Lower lobe of right lung (tissue), 2 donors: ENCODE data around the gene CEP72. TPM values are rescaled to one million over a fixed set of nuclear protein-coding genes. Genes with fewer than 3 reads are reported as not detected.

ENCODE experiments used
- ATAC-seq, 2 donors: fragments of 200-7000 bp; cut with Tn5 transposase; one replicate each; pipeline ENCODE4 v1.9.1; 2020 to 2022; ENCODE audit warnings: mild to moderate bottlenecking in 2 of 2, moderate library complexity in 2 of 2
- DNase-seq: peaks from one replicate; pipeline ENCODE4 v3.0.0-alpha.2; 2020
- H3K27ac ChIP-seq: fragments of 200-600 bp; one replicate; pipeline ENCODE4 v1.8.0; 2022
- H3K27me3 ChIP-seq: fragments of 200-600 bp; one replicate; pipeline ENCODE4 v1.8.0; 2022; ENCODE audit warnings: low read depth
- H3K36me3 ChIP-seq: fragments of 200-600 bp; one replicate; pipeline ENCODE4 v1.8.0; 2022; ENCODE audit warnings: mild to moderate bottlenecking
- H3K4me1 ChIP-seq: fragments of 200-600 bp; one replicate; pipeline ENCODE4 v1.8.0; 2022
- H3K4me3 ChIP-seq: fragments of 200-600 bp; one replicate; pipeline ENCODE4 v1.8.0; 2022; ENCODE audit warnings: mild to moderate bottlenecking
- H3K9me3 ChIP-seq: fragments of 200-600 bp; one replicate; pipeline ENCODE4 v1.8.0; 2022
- intact Hi-C: fragments of 100-400 bp; cut with DNase I; formaldehyde crosslinking; loops from one replicate; pipeline ENCODE4 v1.11.0; 2022
- total RNA-seq: library from RNA; stranded (reverse); fragmentation: NEBNext Ultra II Directional; extraction: Animal tissue kit (Norgen Biotek cat#: 25700); gene quantifications from one replicate; pipeline ENCODE4 v1.2.1, GENCODE V29; 2021
- TF ChIP-seq, protein P1 (sequence below): fragments of 200-600 bp; IDR thresholded peaks from one replicate; pipeline ENCODE4 v1.8.0; 2022; ENCODE audit warnings: antibody characterized with exemption, mild to moderate bottlenecking
- donor health status: DM: no; HTN: yes; CAD: no; lungs with severe emphysema.

The CEP72 gene
- total RNA-seq, 1 donor from 2014 or later = 10.6 TPM

DNA sequence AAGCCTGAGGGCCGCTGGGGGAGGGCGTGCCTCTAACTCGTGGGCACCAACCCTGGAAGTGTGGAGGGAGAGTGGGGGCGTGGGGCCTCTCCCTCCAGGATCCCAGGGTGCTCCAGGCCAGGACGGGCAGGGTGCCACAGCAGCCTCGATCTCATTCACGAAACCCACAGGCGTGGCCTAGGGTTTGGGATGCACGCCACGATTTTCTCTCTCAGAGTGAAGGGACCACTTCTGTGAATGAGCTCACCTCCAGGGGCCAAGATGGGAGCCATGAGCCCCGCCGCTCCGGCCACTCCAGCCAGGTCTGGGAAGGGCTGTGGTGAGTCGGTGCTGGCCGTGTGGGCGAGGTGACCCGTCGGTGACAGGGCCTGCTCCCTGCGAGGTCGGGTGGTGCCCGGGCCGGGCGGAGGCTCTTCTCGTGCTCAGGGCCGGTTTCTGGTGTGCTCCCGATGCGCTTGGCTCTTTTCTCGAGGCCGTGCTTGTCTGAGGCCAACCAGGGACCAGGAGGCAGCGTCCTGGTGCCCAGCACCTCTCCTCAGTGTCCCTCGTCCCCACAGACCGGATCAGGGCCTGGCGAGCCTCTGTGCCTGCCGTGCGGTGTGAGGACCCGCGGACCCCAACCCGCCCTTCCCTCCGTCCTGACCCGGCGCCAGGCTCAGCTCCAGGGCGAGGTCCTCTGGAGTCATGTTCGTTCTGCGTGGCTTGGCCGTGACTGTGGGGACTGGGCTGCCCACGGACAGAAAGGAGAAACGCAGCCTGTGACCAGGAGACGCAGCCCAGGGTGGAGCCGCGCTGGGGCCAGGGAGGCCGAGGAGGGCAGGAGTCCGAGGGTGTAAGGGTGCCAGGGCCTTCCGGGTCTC lies 50.0 kb downstream of the CEP72 start:
- peaks cover 59% of the 10 kb centered on the region for H3K36me3 ChIP-seq
- intact Hi-C loops = no loop called here
- ATAC-seq (no peak), DNase-seq (peak; percentile 39)
- H3K9me3 ChIP-seq = no peaks in the 10 kb centered on the region
- H3K4me1 ChIP-seq = no peaks in the 10 kb centered on the region
- no peaks in the 10 kb centered on the region for H3K27me3 ChIP-seq
- TF ChIP-seq, protein P1, sequence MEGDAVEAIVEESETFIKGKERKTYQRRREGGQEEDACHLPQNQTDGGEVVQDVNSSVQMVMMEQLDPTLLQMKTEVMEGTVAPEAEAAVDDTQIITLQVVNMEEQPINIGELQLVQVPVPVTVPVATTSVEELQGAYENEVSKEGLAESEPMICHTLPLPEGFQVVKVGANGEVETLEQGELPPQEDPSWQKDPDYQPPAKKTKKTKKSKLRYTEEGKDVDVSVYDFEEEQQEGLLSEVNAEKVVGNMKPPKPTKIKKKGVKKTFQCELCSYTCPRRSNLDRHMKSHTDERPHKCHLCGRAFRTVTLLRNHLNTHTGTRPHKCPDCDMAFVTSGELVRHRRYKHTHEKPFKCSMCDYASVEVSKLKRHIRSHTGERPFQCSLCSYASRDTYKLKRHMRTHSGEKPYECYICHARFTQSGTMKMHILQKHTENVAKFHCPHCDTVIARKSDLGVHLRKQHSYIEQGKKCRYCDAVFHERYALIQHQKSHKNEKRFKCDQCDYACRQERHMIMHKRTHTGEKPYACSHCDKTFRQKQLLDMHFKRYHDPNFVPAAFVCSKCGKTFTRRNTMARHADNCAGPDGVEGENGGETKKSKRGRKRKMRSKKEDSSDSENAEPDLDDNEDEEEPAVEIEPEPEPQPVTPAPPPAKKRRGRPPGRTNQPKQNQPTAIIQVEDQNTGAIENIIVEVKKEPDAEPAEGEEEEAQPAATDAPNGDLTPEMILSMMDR = no peak
- H3K27ac ChIP-seq = no peak overlapping the region
- no peak overlapping the region for H3K4me3 ChIP-seq

DNA sequence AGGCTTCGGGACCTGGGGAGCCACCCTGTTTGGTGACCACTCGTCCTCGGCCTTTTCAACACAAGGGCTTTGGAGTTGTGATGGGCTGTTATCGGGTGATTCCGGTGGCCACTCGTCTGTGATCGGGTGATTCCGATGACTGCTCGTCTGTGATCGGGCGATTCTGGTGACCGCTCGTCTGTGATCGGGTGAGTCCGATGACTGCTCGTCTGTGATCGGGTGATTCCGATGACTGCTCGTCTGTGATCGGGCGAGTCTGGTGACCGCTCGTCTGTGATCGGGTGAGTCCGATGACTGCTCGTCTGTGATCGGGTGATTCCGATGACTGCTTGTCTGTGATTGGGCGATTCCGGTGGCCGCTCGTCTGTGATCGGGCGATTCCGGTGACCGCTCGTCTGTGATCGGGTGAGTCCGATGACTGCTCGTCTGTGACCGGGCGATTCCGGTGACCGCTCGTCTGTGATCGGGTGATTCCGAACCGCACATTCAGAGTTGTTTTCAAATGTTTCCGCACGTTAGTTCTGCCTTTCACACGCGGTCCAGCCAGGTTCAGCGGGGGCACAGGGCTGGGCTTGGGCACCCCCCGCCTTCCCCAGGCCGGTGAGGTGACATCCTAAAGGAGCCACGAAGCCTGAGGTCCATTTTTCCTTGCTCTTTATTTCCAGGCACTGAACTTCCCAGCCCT lies 50.8 kb downstream of the CEP72 start:
- H3K9me3 ChIP-seq = no peaks in the 10 kb centered on the region
- H3K4me1 ChIP-seq = no peaks in the 10 kb centered on the region
- H3K27ac ChIP-seq = no peak overlapping the region
- no peaks in the 10 kb centered on the region for H3K27me3 ChIP-seq
- no peak overlapping the region for H3K4me3 ChIP-seq
- DNase-seq = peak; percentile 38
- TF ChIP-seq, protein P1 = no peak
- H3K36me3 ChIP-seq = peaks cover 62% of the 10 kb centered on the region
- ATAC-seq = no peak
- intact Hi-C loops = no loop called here

DNA sequence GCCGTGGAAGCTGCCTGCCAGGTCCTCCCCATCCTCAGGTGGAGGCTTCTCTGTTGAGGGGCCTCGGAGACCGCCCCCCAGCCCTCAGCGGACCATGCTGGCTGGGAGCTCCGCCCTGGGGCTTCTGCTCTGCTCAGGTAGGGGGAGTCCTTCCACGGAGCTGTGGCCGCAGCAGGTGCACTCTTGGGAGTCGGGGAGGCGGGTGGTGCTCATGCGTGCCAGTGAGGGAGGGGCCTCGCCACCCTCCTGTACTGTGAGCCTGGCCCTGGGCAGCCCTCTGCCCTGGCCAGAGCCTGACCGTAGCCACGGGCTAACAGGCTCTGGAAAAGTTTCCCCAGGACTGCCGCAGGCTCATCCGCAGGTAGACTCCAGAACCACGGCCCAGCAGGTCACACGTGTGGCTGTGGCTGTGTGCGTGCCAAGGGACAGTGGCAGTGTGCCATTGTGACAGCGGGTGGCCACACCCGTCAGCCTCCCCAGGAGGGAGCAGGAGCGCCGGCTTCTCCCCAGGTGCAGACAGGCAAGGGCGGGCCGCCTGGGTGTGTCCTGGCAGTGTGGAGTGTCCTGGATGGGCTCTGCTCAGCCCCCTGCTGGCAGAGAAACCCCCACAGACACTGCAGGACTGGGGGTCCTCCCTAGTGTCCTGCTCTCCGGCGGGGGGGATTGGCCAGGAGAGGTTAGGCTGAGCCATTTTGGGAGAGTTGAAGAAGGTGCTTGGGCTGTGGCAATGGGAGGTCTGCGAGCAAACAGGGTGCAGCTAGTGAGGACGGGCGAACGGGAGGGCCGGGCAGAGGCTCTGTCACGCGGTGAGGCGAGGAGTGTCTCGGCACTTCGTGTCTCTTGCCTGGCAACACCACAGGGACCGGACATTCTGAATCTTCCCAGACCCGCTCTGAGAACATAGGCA lies 51.5 kb downstream of the CEP72 start:
- H3K4me1 ChIP-seq = no peaks in the 10 kb centered on the region
- no peaks in the 10 kb centered on the region for H3K27me3 ChIP-seq
- TF ChIP-seq, protein P1 = no peak
- no peak overlapping the region for H3K27ac ChIP-seq
- intact Hi-C loops = no loop called here
- DNase-seq = peak; percentile 47
- peaks cover 59% of the 10 kb centered on the region for H3K36me3 ChIP-seq
- ATAC-seq = peak; percentile 13 to 15
- no peaks in the 10 kb centered on the region for H3K9me3 ChIP-seq
- no peak overlapping the region for H3K4me3 ChIP-seq

- DNase-seq (peak; percentile 47), ATAC-seq (no peak)
- Histone ChIP-seq H3K36me3 (peaks cover 58% of the 10 kb centered on the region), H3K4me1 (no peaks in the 10 kb centered on the region), H3K27me3 (no peaks in the 10 kb centered on the region), H3K9me3 (no peaks in the 10 kb centered on the region), H3K4me3 (no peak overlapping the region), H3K27ac (no peak overlapping the region)
- TF ChIP-seq, protein P1 = no peak
- intact Hi-C loops = no loop called here
These were observed 52.3 kb downstream of the CEP72 start for GRCh38 chr5:664343-664993.

GRCh38 chr5:664994-665360 lies 52.8 kb downstream of the CEP72 start:
- Histone ChIP-seq H3K27me3 (no peaks in the 10 kb centered on the region), H3K36me3 (peaks cover 53% of the 10 kb centered on the region), H3K9me3 (no peaks in the 10 kb centered on the region), H3K4me3 (no peak overlapping the region), H3K4me1 (no peaks in the 10 kb centered on the region), H3K27ac (no peak overlapping the region)
- intact Hi-C loops = no loop called here
- no peak for ATAC-seq
- TF ChIP-seq, protein P1 = no peak
- DNase-seq = peak; percentile 38
